SK-N-SH (cell line): ENCODE measurements around the gene FAM135A. TPM values are rescaled to one million over a fixed set of nuclear protein-coding genes. Genes with fewer than 3 reads are reported as not detected.

Source experiments
- CTCF ChIA-PET: fragments of 300-600, 350-600 bp; formaldehyde crosslinking; extraction: SDS; loops from one replicate; lab custom pipeline; 2021; lab: Yijun Ruan, JAX
- POLR2A ChIA-PET: fragments of 350-600 bp; sonication (Branson Sonifier 250); formaldehyde crosslinking; extraction: SDS; loops from one replicate; lab custom pipeline; 2020; ENCODE audit warnings: antibody characterized with exemption, inconsistent platforms; lab: Yijun Ruan, JAX
- DNase-seq: peaks from one replicate; pipeline ENCODE4 v3.0.0; 2012
- H2AFZ ChIP-seq: fragments of 200-600 bp; sonication (generic); 2 replicates; pipeline ENCODE4 v1.8.1; 2016; ENCODE audit warnings: antibody characterized with exemption, mild to moderate bottlenecking, low read depth
- H3F3A ChIP-seq: fragments of 200-600 bp; sonication (generic); replicated peaks from 2 replicates; pipeline ENCODE3; 2016; ENCODE audit warnings: antibody characterized with exemption, mild to moderate bottlenecking; ENCODE audit not compliant: insufficient read depth
- H3K27ac ChIP-seq, 2 experiments: fragments of 200-500 bp in 1 of 2; fragments of 200-600 bp in 1 of 2; sonication (Bioruptor generic) in 1 of 2; sonication (generic), shearing (Covaris generic) in 1 of 2; 2 replicates each; pipeline versions ENCODE4 v1.5.1 to v1.6.1; 2014 to 2016; ENCODE audit warnings: low read depth in 2 of 2, inconsistent platforms in 1 of 2, low read length in 1 of 2, mild to moderate bottlenecking in 1 of 2, mixed read lengths in 1 of 2
- H3K27me3 ChIP-seq: fragments of 200-600 bp; sonication (generic), shearing (Covaris generic); 2 replicates; pipeline ENCODE4 v1.6.1; 2016; ENCODE audit warnings: mixed run types; ENCODE audit not compliant: insufficient read depth
- H3K36me3 ChIP-seq, 2 experiments: fragments of 200-500 bp in 1 of 2; fragments of 200-600 bp in 1 of 2; sonication (Bioruptor generic) in 1 of 2; sonication (generic) in 1 of 2; replicated peaks in 1 of 2; 2 replicates each; pipeline versions ENCODE3 to v1.5.1; 2014 to 2016; ENCODE audit warnings: low read length in 1 of 2, mild to moderate bottlenecking in 1 of 2; ENCODE audit not compliant: insufficient read depth in 2 of 2, control insufficient read depth in 1 of 2
- H3K4me1 ChIP-seq, 2 experiments: fragments of 200-500 bp in 1 of 2; fragments of 200-600 bp in 1 of 2; sonication (Bioruptor generic) in 1 of 2; sonication (generic), shearing (Covaris generic) in 1 of 2; 2 replicates each; pipeline versions ENCODE4 v1.5.1 to v1.6.1; 2014 to 2016; ENCODE audit warnings: low read depth in 1 of 2, low read length in 1 of 2, mixed run types in 1 of 2; ENCODE audit not compliant: insufficient read depth in 2 of 2, control insufficient read depth in 1 of 2
- H3K4me2 ChIP-seq: fragments of 200-600 bp; sonication (generic), shearing (Covaris generic); 2 replicates; pipeline ENCODE4 v1.6.1; 2017; ENCODE audit warnings: mixed run types
- H3K4me3 ChIP-seq, 2 experiments: fragments of 200-500 bp in 1 of 2; fragments of 200-600 bp in 1 of 2; sonication (Bioruptor generic) in 1 of 2; sonication (generic), shearing (Covaris generic) in 1 of 2; 2 replicates each; pipeline versions ENCODE4 v1.5.1 to v1.8.1; 2014 to 2016; ENCODE audit warnings: low read depth in 2 of 2, inconsistent platforms in 1 of 2, low read length in 1 of 2, mild to moderate bottlenecking in 1 of 2, mixed read lengths in 1 of 2, moderate library complexity in 1 of 2
- H3K79me2 ChIP-seq: fragments of 200-600 bp; sonication (generic); 2 replicates; pipeline ENCODE4 v1.8.1; 2017; ENCODE audit warnings: mild to moderate bottlenecking; ENCODE audit not compliant: insufficient read depth
- H3K9ac ChIP-seq: fragments of 200-600 bp; sonication (generic); 2 replicates; pipeline ENCODE4 v1.6.1; 2017; ENCODE audit warnings: mixed run types
- H3K9me2 ChIP-seq: fragments of 200-600 bp; sonication (generic); 2 replicates; pipeline ENCODE4 v1.6.1; 2017; ENCODE audit warnings: mixed run types
- H3K9me3 ChIP-seq: fragments of 200-600 bp; sonication (generic); 2 replicates; pipeline ENCODE4 v1.6.1; 2017; ENCODE audit warnings: mixed run types, mild to moderate bottlenecking, moderate library complexity
- H4K20me1 ChIP-seq: fragments of 200-600 bp; sonication (generic); 2 replicates; pipeline ENCODE4 v1.6.1; 2017; ENCODE audit warnings: mild to moderate bottlenecking, mixed run types; ENCODE audit not compliant: insufficient read depth
- CHD2 ChIP-seq: fragments of 150-350 bp; IDR thresholded peaks from 2 replicates; pipeline ENCODE4 v1.6.1; 2018; ENCODE audit warnings: low read length; ENCODE audit not compliant: partially characterized antibody
- ELF1 ChIP-seq: IDR thresholded peaks from 2 replicates; pipeline ENCODE4 v1.4.0; 2012
- EZH2phosphoT487 ChIP-seq: fragments of 200-600 bp; sonication (generic); IDR thresholded peaks from 2 replicates; pipeline ENCODE4 v1.6.1; 2017; ENCODE audit warnings: low read depth, mixed run types, mild to moderate bottlenecking, antibody characterized with exemption, moderate library complexity, borderline replicate concordance
- FOXM1 ChIP-seq: IDR thresholded peaks from 2 replicates; pipeline ENCODE4 v1.4.0; 2012; ENCODE audit warnings: low read depth, mild to moderate bottlenecking
- GABPA ChIP-seq: IDR thresholded peaks from 2 replicates; pipeline ENCODE4 v1.4.0; 2012; ENCODE audit warnings: low read depth, mild to moderate bottlenecking
- GATA2 ChIP-seq: sonication (generic); formaldehyde crosslinking; IDR thresholded peaks from 2 replicates; pipeline ENCODE4 v1.5.0; 2020; ENCODE audit warnings: mild to moderate bottlenecking, missing genetic modification reagents
- JUND ChIP-seq: IDR thresholded peaks from 2 replicates; pipeline ENCODE4 v1.4.0; 2012
- NFIC ChIP-seq: IDR thresholded peaks from 2 replicates; pipeline ENCODE4 v1.4.0; 2012; ENCODE audit warnings: borderline replicate concordance
- NRF1 ChIP-seq: IDR thresholded peaks from 2 replicates; pipeline ENCODE4 v1.6.1; 2012; ENCODE audit warnings: low read depth, mild to moderate bottlenecking, low read length
- REST ChIP-seq: IDR thresholded peaks from 2 replicates; pipeline ENCODE4 v1.6.1; 2012; ENCODE audit warnings: mild to moderate bottlenecking, low read depth, low read length, moderate library complexity
- RFX5 ChIP-seq: IDR thresholded peaks from 2 replicates; pipeline ENCODE4 v1.6.1; 2012; ENCODE audit warnings: mild to moderate bottlenecking, improper control_type of control experiment, low read length
- SMC3 ChIP-seq: IDR thresholded peaks from 2 replicates; pipeline ENCODE4 v1.6.1; 2012; ENCODE audit warnings: low read depth, low read length, improper control_type of control experiment
- TEAD4 ChIP-seq: IDR thresholded peaks from 2 replicates; pipeline ENCODE4 v1.4.0; 2012; ENCODE audit warnings: mild to moderate bottlenecking, borderline replicate concordance; ENCODE audit not compliant: insufficient read depth
- YY1 ChIP-seq: IDR thresholded peaks from 2 replicates; pipeline ENCODE4 v1.4.0; 2012; ENCODE audit warnings: low read depth, mild to moderate bottlenecking
- WGBS: methylation state at CpG from one replicate; pipeline ENCODE4 v1.1.6; 2017; ENCODE audit warnings: low lambda C conversion rate; 5-methylcytosine and 5-hydroxymethylcytosine counted together
- polyA plus RNA-seq, 3 experiments: library from polyadenylated mRNA; depleted of rRNA; stranded (reverse); fragments of >200 nt; gene quantifications; 2 replicates each; pipeline ENCODE4 v1.2.3, GENCODE V29; 2012
- TF ChIP-seq, protein P1 (sequence below): IDR thresholded peaks from 2 replicates; pipeline ENCODE4 v1.4.0; 2012; ENCODE audit warnings: low read depth, borderline replicate concordance
- TF ChIP-seq, protein P2 (sequence below): IDR thresholded peaks from 2 replicates; pipeline ENCODE4 v1.4.0; 2012; ENCODE audit warnings: low read depth, borderline replicate concordance

FAM135A gene
- polyA plus RNA-seq, 1 of the 3 experiments (the other 2 are of a cell fraction): 2.6 TPM

GRCh38 chr6:70590400-70590799 lies 177.1 kb downstream of the FAM135A start:
- no peak overlapping the region for H3K4me2 ChIP-seq
- H3K27ac ChIP-seq: no peak overlapping the region
- CTCF ChIA-PET: no interaction called here
- H3K36me3 ChIP-seq: peaks cover under 1 to 5% of the 10 kb centered on the region in 2 experiments
- H2AFZ ChIP-seq: no peak overlapping the region
- H3K79me2 ChIP-seq: no peaks in the 10 kb centered on the region
- no peaks in the 10 kb centered on the region for H3K9me3 ChIP-seq
- H3K4me1 ChIP-seq: no peaks in the 10 kb centered on the region
- no peak overlapping the region for H3K9ac ChIP-seq
- no peak for DNase-seq
- H3K9me2 ChIP-seq: no peaks in the 10 kb centered on the region
- POLR2A ChIA-PET: no interaction called here
- no peaks in the 10 kb centered on the region for H3K27me3 ChIP-seq
- no peak overlapping the region for H3K4me3 ChIP-seq
- TF ChIP-seq EZH2phosphoT487: no peak
- no peak for TF ChIP-seq ELF1
- TF ChIP-seq, protein P1, sequence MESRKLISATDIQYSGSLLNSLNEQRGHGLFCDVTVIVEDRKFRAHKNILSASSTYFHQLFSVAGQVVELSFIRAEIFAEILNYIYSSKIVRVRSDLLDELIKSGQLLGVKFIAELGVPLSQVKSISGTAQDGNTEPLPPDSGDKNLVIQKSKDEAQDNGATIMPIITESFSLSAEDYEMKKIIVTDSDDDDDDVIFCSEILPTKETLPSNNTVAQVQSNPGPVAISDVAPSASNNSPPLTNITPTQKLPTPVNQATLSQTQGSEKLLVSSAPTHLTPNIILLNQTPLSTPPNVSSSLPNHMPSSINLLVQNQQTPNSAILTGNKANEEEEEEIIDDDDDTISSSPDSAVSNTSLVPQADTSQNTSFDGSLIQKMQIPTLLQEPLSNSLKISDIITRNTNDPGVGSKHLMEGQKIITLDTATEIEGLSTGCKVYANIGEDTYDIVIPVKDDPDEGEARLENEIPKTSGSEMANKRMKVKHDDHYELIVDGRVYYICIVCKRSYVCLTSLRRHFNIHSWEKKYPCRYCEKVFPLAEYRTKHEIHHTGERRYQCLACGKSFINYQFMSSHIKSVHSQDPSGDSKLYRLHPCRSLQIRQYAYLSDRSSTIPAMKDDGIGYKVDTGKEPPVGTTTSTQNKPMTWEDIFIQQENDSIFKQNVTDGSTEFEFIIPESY: no peak
- no peak for TF ChIP-seq REST
- no peaks in the 10 kb centered on the region for H3F3A ChIP-seq
- H4K20me1 ChIP-seq: no peaks in the 10 kb centered on the region

GRCh38 chr6:70592391-70593117 lies 179.2 kb downstream of the FAM135A start:
- H3F3A ChIP-seq: no peaks in the 10 kb centered on the region
- H4K20me1 ChIP-seq: no peaks in the 10 kb centered on the region
- no peak overlapping the region for H2AFZ ChIP-seq
- no peak overlapping the region for H3K4me3 ChIP-seq
- H3K36me3 ChIP-seq: peaks cover 0 to 5% of the 10 kb centered on the region in 2 experiments
- no peak overlapping the region for H3K9ac ChIP-seq
- no peaks in the 10 kb centered on the region for H3K4me1 ChIP-seq
- TF ChIP-seq FOXM1 (no peak), JUND (no peak), EZH2phosphoT487 (no peak), SMC3 (no peak), GABPA (no peak), GATA2 (CRISPR knock-in tag) (no peak), YY1 (no peak), CHD2 (no peak), ELF1 (no peak), NRF1 (no peak), NFIC (no peak), RFX5 (no peak), TEAD4 (no peak)
- TF ChIP-seq, protein P1: no peak
- TF ChIP-seq, protein P2, sequence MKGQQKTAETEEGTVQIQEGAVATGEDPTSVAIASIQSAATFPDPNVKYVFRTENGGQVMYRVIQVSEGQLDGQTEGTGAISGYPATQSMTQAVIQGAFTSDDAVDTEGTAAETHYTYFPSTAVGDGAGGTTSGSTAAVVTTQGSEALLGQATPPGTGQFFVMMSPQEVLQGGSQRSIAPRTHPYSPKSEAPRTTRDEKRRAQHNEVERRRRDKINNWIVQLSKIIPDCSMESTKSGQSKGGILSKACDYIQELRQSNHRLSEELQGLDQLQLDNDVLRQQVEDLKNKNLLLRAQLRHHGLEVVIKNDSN: no peak
- TF ChIP-seq, all 33 proteins: peak for 0
- Histone ChIP-seq H3K27ac (no peak overlapping the region), H3K27me3 (no peaks in the 10 kb centered on the region), H3K9me3 (no peaks in the 10 kb centered on the region), H3K9me2 (no peaks in the 10 kb centered on the region), H3K79me2 (no peaks in the 10 kb centered on the region), H3K4me2 (no peak overlapping the region)
- WGBS: 73% methylated on average over 3 of the region's 5 CpGs
- DNase-seq: no peak
- ChIA-PET POLR2A (no interaction called here), CTCF (interaction anchor here (1.4 kb wide), 1 partner anchor 72 kb away, joined by 3 read pairs; no protein-coding TSS in a partner anchor)
